ENCODE results near the gene PLD1.

PLD1 gene

DNA sequence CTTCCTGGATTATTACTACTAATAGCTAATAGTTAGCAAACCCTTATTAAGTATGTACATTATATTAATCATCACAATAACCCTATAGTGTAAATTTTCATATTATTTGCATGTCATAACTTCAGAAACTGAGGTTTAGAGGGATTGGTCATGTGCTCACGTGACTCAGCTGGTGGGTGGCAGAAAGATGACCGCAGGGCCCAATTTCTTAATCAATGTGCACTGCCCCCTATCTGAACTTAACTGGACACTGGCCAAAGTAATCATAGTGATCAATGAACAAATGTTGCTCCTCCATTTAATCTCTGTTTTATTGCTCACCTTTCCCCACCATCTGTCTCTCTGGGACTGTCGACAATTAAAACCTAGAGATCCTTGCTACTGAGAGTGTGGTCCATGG is 52.2 kb downstream of the PLD1 start:
- in situ Hi-C loops (cut with MboI; ENCODE audit: low sequenced_read_pairs, unreplicated experiment) = no loop called here
- TF ChIP-seq, protein P1, sequence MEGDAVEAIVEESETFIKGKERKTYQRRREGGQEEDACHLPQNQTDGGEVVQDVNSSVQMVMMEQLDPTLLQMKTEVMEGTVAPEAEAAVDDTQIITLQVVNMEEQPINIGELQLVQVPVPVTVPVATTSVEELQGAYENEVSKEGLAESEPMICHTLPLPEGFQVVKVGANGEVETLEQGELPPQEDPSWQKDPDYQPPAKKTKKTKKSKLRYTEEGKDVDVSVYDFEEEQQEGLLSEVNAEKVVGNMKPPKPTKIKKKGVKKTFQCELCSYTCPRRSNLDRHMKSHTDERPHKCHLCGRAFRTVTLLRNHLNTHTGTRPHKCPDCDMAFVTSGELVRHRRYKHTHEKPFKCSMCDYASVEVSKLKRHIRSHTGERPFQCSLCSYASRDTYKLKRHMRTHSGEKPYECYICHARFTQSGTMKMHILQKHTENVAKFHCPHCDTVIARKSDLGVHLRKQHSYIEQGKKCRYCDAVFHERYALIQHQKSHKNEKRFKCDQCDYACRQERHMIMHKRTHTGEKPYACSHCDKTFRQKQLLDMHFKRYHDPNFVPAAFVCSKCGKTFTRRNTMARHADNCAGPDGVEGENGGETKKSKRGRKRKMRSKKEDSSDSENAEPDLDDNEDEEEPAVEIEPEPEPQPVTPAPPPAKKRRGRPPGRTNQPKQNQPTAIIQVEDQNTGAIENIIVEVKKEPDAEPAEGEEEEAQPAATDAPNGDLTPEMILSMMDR (IDR thresholded peaks at IDR 0.05; ENCODE audit: borderline replicate concordance, control extremely low read depth, extremely low read depth, insufficient read depth, missing control alignments) = no peak

DNA sequence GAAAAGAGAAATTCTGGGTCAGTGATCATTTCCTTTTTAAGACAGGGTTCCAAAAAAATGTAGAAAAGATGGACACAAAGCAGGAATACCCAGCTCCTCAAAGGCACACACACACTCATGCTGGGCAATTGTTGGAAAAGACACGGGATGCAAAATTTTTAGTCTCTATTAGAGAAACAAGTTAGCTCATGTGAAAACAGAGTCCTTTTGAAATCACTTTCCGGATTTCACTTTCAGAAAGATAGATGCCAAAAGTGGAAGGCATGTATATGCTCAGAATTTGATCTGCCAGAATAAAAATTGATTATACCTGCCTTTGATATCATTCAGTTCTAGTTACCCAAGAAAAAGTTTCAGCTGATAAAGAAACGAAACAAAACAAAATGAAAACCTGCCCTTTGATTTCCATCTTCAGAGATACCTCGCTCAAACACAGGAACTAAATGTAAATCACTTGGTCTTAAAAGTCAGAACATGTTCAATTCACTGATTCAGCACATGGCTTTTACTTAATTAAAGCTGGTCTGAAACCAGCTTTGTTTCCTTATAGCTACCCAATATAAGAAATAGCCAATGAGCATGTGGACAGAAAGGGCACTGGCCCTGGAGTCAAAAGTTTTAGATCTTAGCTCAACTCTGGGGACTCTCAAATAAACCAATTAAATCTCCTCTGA is 52.8 kb downstream of the PLD1 start:
- in situ Hi-C loops (cut with MboI; ENCODE audit: low sequenced_read_pairs, unreplicated experiment) = no loop called here
- TF ChIP-seq, protein P1 (IDR thresholded peaks at IDR 0.05; ENCODE audit: borderline replicate concordance, control extremely low read depth, extremely low read depth, insufficient read depth, missing control alignments) = no peak
- DNase-seq (ENCODE audit: low spot score) = no peak

More for the DNA sequence above, 52.2 kb downstream of the PLD1 start:
- no peak for DNase-seq (ENCODE audit: low spot score)

DNA sequence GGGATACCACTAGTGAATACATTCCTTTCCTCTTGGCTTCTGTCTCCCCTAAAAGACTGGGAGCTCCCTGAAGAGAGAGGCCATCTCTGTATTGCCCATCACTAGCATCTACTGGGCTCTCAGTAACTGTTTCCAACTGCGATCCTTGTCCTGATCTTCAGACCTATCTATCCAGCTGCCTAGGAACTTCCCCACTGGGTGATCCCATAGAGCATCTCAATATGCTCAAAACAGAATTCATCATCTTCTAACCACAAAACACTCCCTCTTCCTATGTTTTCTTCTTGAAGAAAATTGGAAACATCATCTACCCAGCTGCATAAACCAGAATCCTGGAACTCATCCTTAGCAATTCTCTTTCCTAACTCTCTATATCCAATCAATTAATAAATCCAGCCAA is 54.6 kb downstream of the PLD1 start:
- DNase-seq (ENCODE audit: low spot score) = no peak
- in situ Hi-C loops (cut with MboI; ENCODE audit: low sequenced_read_pairs, unreplicated experiment) = no loop called here
- TF ChIP-seq, protein P1 (IDR thresholded peaks at IDR 0.05; ENCODE audit: borderline replicate concordance, control extremely low read depth, extremely low read depth, insufficient read depth, missing control alignments) = no peak

DNA sequence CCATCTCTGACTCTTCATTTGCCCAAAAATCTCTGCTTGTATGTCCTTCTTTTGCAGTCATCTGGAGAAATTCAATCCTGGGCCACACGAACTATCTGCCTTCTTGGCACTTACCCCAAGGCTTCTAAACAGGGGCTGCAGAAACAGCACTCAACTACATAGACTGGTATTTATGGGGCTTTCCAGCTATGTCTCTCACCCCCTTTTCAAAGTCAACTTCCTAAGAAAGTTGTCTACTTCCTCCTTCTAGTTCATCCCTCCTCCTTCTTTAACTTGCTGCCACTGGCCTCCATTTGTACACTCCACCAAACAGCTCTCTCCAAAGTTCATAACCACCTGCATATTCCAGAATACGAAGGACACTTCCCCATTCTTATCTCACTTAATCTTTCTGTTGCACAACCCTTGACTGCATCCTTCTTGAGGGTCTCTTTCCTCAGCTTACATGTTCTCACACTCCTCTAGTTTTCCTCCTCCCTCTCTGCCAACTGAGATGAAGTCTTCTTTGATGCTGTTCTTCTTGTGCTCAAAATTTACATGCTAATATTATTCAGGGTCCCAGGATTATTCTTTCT is 55.2 kb downstream of the PLD1 start:
- TF ChIP-seq, protein P1 (IDR thresholded peaks at IDR 0.05; ENCODE audit: borderline replicate concordance, control extremely low read depth, extremely low read depth, insufficient read depth, missing control alignments) = no peak
- in situ Hi-C loops (cut with MboI; ENCODE audit: low sequenced_read_pairs, unreplicated experiment) = no loop called here
- DNase-seq (ENCODE audit: low spot score) = no peak

DNA sequence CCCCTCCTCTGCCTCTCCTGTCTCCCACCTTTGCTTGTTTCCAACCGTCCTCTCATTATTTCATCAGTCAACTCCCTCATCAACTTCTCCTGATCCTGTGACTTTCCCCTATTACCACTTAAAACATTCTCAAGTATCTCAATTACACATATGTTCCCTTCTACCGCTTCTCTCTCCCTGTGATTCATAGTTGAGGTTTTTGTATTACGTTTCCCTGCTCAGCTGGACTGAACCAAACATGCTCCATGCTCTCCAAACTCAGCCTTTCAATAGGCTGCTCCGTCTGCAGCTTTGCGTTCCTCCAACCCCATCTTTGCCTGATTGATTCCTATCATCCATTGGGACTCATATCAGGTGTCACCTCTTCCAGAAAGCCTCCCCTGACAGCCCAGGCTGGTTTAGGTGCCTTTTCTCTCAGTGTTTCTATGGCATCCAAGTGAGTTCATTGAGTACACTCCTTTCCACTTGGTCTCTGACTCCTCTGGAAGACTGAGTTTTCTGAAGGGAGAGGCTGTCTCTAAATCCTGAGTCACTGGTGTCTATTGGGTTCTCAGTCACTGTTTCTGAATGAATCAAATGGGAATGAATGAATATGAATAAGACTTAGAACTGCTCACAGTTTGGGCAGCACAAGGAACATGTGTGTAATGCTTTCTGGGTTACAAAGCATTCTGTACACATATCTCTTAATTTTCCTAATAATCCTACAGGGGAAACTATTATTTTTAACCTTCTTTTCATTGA is 56.4 kb downstream of the PLD1 start:
- TF ChIP-seq, protein P1 (IDR thresholded peaks at IDR 0.05; ENCODE audit: borderline replicate concordance, control extremely low read depth, extremely low read depth, insufficient read depth, missing control alignments) = no peak
- in situ Hi-C loops (cut with MboI; ENCODE audit: low sequenced_read_pairs, unreplicated experiment) = no loop called here
- no peak for DNase-seq (ENCODE audit: low spot score)

DNA sequence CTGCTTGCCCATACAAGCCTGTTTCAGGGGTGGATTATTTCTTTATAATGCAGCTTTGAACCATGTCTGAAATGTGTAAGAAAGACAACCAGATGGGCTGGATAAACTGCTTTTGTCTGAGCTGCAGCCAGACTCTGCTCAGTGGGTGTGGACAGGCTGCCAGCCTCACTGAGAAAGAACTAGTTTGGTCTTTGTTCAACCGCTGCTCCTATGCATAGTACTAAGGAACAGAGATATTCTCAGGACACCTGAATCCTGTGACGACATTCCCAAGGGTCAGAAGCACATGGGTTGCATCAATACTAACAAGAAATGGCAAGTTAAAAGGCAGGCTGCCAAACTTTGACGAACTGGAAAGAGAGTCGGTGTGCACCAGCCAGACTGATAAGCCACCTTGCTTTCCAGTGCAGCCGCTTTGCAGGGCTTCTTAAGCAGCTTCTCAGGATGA is 57.2 kb downstream of the PLD1 start:
- in situ Hi-C loops (cut with MboI; ENCODE audit: low sequenced_read_pairs, unreplicated experiment) = no loop called here
- DNase-seq (ENCODE audit: low spot score) = no peak
- TF ChIP-seq, protein P1 (IDR thresholded peaks at IDR 0.05; ENCODE audit: borderline replicate concordance, control extremely low read depth, extremely low read depth, insufficient read depth, missing control alignments) = no peak
